ENCODE results near the gene CFAP54. TPM values are rescaled to one million over a fixed set of nuclear protein-coding genes. Genes with fewer than 3 reads are reported as not detected.
"Not testable (repeated sequence)": the region's sequence is repeated elsewhere in the genome, so short reads cannot be mapped to it uniquely, and the experiment has no call there.

Gene CFAP54
- total RNA-seq, 1 experiment from 2014 or later = 0.71 TPM

- no peaks in the 10 kb centered on the region for H3K36me3 ChIP-seq (ENCODE audit: insufficient read depth, low read length, poor library complexity, severe bottlenecking)
- BruUV-seq (replicated peaks) = no TSS peak
- ChIA-PET POLR2A (ENCODE audit: low non-redundant PET) (no interaction called here), CTCF (no interaction called here)
- no peaks in the 10 kb centered on the region for H3K27me3 ChIP-seq (replicated peaks; ENCODE audit: insufficient read depth, low read depth, low read length, poor library complexity)
- H3K9me3 ChIP-seq (ENCODE audit: low read depth, low read length, poor library complexity, severe bottlenecking) = no peaks in the 10 kb centered on the region
- no peak for TF ChIP-seq CTCF (conservative IDR thresholded peaks at IDR 0.05; ENCODE audit: low read depth, low read length)
- no peak for TF ChIP-seq EZH2 (IDR thresholded peaks at IDR 0.05; ENCODE audit: borderline replicate concordance, low read depth, low read length, poor library complexity, severe bottlenecking)
- intact Hi-C loops (cut with micrococcal nuclease; ENCODE audit: unreplicated experiment) = no loop called here
- H3K4me3 ChIP-seq (ENCODE audit: low read depth, low read length, poor library complexity, severe bottlenecking) = no peak overlapping the region
- H3K27ac ChIP-seq (ENCODE audit: low read depth, low read length, poor library complexity, severe bottlenecking) = no peak overlapping the region
- H3K4me1 ChIP-seq (ENCODE audit: insufficient read depth, low read length, poor library complexity, severe bottlenecking) = no peaks in the 10 kb centered on the region
- DNase-seq (ENCODE audit: low spot score) = no peak
These were observed 231.0 kb downstream of the CFAP54 start for GRCh38 chr12:96720363-96720705.

DNA sequence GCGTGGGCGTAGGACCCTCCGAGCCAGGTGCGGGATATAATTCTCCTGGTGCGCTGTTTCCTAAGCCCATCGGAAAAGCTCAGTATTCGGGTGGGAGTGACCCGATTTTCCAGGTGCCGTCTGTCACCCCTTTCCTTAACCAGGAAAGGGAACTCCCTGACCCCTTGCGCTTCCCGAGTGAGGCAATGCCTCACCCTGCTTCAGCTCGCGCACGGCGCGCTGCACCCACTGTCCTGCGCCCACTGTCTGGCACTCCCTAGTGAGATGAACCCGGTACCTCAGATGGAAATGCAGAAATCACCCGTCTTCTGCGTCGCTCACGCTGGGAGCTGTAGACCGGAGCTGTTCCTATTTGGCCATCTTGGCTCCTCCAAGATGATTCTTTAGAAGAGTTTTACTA lies 240.1 kb downstream of the CFAP54 start:
- BruUV-seq (replicated peaks); H3K36me3 ChIP-seq (ENCODE audit: insufficient read depth, low read length, poor library complexity, severe bottlenecking); H3K27me3 ChIP-seq (replicated peaks; ENCODE audit: insufficient read depth, low read depth, low read length, poor library complexity); H3K4me1 ChIP-seq (ENCODE audit: insufficient read depth, low read length, poor library complexity, severe bottlenecking); CTCF ChIA-PET; H3K9me3 ChIP-seq (ENCODE audit: low read depth, low read length, poor library complexity, severe bottlenecking); H3K27ac ChIP-seq (ENCODE audit: low read depth, low read length, poor library complexity, severe bottlenecking); H3K4me3 ChIP-seq (ENCODE audit: low read depth, low read length, poor library complexity, severe bottlenecking); POLR2A ChIA-PET (ENCODE audit: low non-redundant PET); DNase-seq (ENCODE audit: low spot score); intact Hi-C loops (cut with micrococcal nuclease; ENCODE audit: unreplicated experiment): not testable (repeated sequence)

- H3K27ac ChIP-seq (ENCODE audit: low read depth, low read length, poor library complexity, severe bottlenecking) = no peak overlapping the region
- H3K4me3 ChIP-seq (ENCODE audit: low read depth, low read length, poor library complexity, severe bottlenecking) = no peak overlapping the region
- H3K9me3 ChIP-seq (ENCODE audit: low read depth, low read length, poor library complexity, severe bottlenecking) = no peaks in the 10 kb centered on the region
- H3K4me1 ChIP-seq (ENCODE audit: insufficient read depth, low read length, poor library complexity, severe bottlenecking) = no peaks in the 10 kb centered on the region
- ChIA-PET CTCF (no interaction called here), POLR2A (ENCODE audit: low non-redundant PET) (no interaction called here)
- H3K36me3 ChIP-seq (ENCODE audit: insufficient read depth, low read length, poor library complexity, severe bottlenecking) = no peaks in the 10 kb centered on the region
- DNase-seq (ENCODE audit: low spot score) = no peak
- no peaks in the 10 kb centered on the region for H3K27me3 ChIP-seq (replicated peaks; ENCODE audit: insufficient read depth, low read depth, low read length, poor library complexity)
- TF ChIP-seq CTCF (conservative IDR thresholded peaks at IDR 0.05; ENCODE audit: low read depth, low read length) (no peak), EZH2 (IDR thresholded peaks at IDR 0.05; ENCODE audit: borderline replicate concordance, low read depth, low read length, poor library complexity, severe bottlenecking) (no peak)
- no TSS peak for BruUV-seq (replicated peaks)
- intact Hi-C loops (cut with micrococcal nuclease; ENCODE audit: unreplicated experiment) = no loop called here
These were observed 240.5 kb downstream of the CFAP54 start for GRCh38 chr12:96729886-96730285.

DNA sequence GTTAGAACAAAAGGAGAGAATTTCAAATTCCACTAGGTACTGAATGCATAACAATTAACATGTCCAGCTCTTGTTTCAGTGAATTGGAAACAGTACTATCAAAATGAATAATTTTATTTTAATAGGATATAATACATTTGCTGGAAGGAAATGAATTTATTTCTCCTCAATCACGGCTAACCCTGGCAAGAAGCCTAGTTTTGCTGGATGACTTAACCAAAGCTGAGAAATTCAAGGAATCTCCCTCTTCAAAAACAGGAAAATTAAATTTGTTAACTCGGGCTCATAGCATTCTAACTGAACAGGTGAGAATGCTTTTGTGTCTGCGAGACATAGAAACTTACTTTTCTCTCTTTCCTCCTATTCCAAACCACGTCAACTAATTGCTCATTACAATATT lies 254.2 kb downstream of the CFAP54 start:
- intact Hi-C loops (cut with micrococcal nuclease; ENCODE audit: unreplicated experiment) = no loop called here
- H3K4me3 ChIP-seq (ENCODE audit: low read depth, low read length, poor library complexity, severe bottlenecking) = no peak overlapping the region
- CTCF ChIA-PET = no interaction called here
- POLR2A ChIA-PET (ENCODE audit: low non-redundant PET) = no interaction called here
- no peaks in the 10 kb centered on the region for H3K9me3 ChIP-seq (ENCODE audit: low read depth, low read length, poor library complexity, severe bottlenecking)
- DNase-seq (ENCODE audit: low spot score) = no peak
- H3K36me3 ChIP-seq (ENCODE audit: insufficient read depth, low read length, poor library complexity, severe bottlenecking) = no peaks in the 10 kb centered on the region
- no peak overlapping the region for H3K27ac ChIP-seq (ENCODE audit: low read depth, low read length, poor library complexity, severe bottlenecking)
- H3K27me3 ChIP-seq (replicated peaks; ENCODE audit: insufficient read depth, low read depth, low read length, poor library complexity) = peaks cover 5% of the 10 kb centered on the region
- H3K4me1 ChIP-seq (ENCODE audit: insufficient read depth, low read length, poor library complexity, severe bottlenecking) = no peaks in the 10 kb centered on the region
- no peak for TF ChIP-seq CTCF (conservative IDR thresholded peaks at IDR 0.05; ENCODE audit: low read depth, low read length)
- TF ChIP-seq EZH2 (IDR thresholded peaks at IDR 0.05; ENCODE audit: borderline replicate concordance, low read depth, low read length, poor library complexity, severe bottlenecking) = no peak
- BruUV-seq (replicated peaks) = no TSS peak

Data from A673 (cell line).